ENCODE results near the gene ELOVL1.
"Not testable (repeated sequence)": the region's sequence is repeated elsewhere in the genome, so short reads cannot be mapped to it uniquely, and the experiment has no call there.

Gene ELOVL1

DNA sequence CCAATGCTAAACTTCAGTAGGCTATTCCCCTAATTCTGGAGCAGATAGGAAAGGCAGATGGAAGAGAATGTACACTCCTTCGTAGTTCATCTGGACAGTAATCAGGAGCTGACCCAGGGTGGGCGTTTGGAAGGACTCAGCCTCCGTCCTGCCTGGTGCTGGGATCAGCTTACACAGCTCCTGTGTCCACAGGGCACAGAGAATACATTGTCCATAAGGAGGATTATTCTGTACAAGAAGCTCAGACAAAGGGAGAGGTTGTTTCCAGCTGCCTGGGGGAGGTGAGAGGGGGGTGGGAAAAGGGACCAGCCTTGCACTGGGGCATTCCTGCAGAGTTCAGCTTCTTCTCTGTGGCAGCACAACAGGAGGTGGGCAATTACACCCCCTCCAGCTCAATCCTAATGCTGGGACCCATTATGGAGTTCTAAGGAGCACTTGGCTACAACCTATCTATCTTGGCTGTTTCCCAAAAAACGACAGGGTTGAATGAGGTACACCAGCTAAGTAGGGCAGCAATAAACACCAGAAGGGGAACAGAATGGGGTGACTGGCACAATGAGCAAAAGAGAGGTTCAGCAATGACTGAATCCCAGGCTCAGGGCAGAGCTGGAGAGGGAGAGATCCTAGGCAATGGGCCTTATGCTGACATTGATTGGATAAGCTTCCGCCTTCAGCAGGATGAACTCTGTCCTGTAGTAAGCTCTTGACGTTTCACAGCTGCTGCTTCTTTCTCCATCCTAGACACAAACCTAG, 14.4 kb upstream of the ELOVL1 start:
- DNase-seq (ENCODE audit: extremely low read depth in 1 of 2, low read depth in 1 of 2) = no peak

GRCh38 chr1:43381612-43382011, 13.8 kb upstream of the ELOVL1 start:
- DNase-seq (ENCODE audit: extremely low read depth in 1 of 2, low read depth in 1 of 2) = no peak

DNA sequence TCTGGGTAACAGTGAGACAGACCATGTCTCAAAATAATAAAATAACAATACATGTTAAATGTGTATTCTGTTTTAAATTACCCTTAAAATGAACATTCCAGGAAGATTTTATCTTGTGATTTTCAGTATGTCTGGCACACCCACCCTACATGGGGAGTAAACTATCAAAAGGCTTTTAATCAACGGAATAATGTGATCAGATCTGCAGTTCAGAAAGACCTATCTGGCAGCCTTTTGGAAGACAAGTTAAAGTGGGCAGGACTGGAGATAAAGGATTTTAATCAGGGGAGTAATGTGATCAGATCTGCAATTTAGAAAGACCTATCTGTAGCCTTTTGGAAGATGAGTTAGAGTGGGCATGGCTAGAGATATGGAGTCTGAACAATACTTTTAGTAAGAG, 11.7 kb upstream of the ELOVL1 start:
- DNase-seq (ENCODE audit: extremely low read depth in 1 of 2, low read depth in 1 of 2) = no peak

GRCh38 chr1:43377831-43378230, 10.0 kb upstream of the ELOVL1 start:
- DNase-seq (ENCODE audit: extremely low read depth in 1 of 2, low read depth in 1 of 2) = no peak

GRCh38 chr1:43376723-43377235, 9.0 kb upstream of the ELOVL1 start:
- DNase-seq (ENCODE audit: extremely low read depth in 1 of 2, low read depth in 1 of 2) = no peak

GRCh38 chr1:43373066-43373940, 5.5 kb upstream of the ELOVL1 start:
- DNase-seq (ENCODE audit: extremely low read depth in 1 of 2, low read depth in 1 of 2) = no peak

DNA sequence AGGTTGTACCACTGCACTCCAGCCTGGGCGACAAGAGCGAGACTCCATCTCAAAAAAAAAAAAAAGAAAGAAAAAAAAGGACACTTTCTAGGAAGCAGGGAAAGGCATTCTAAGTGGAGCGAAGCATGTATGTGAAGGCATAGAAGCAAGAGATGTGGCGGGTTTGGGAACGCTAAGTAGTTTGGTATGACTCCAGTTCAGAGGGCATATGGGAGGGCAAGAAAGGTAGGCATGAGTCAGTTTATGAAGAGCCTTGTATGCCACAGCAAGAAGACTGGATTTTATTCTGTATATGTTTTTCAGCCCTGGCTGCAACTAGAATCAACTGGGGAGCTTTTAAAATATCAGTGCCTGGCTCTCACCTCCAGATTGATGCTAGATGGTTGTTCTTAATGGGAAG, 4.4 kb upstream of the ELOVL1 start:
- DNase-seq (ENCODE audit: extremely low read depth in 1 of 2, low read depth in 1 of 2) = no peak

DNA sequence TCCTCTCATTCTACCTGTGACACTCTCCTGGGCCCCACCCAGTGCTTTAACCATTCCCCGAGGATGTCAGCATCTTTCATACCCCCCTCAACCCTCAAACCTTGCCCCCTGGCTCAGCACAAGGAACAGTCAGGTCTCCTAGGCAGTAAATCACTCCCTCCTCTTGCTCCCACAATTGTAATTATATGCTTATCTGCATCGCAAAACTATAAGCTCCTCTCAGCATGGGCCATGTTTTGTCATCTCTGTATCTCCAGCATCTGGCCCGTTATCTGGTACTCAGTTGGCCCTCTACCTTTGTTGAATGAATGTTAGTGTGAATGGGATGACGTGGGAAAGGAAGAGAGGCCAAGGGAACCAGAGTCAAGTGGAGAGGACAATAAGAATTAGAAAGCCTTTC, 2.8 kb upstream of the ELOVL1 start:
- no peak for DNase-seq (ENCODE audit: extremely low read depth in 1 of 2, low read depth in 1 of 2)

- not testable (repeated sequence) for DNase-seq (ENCODE audit: extremely low read depth in 1 of 2, low read depth in 1 of 2)
These were observed 2.0 kb upstream of the ELOVL1 start for GRCh38 chr1:43369779-43370178.

DNA sequence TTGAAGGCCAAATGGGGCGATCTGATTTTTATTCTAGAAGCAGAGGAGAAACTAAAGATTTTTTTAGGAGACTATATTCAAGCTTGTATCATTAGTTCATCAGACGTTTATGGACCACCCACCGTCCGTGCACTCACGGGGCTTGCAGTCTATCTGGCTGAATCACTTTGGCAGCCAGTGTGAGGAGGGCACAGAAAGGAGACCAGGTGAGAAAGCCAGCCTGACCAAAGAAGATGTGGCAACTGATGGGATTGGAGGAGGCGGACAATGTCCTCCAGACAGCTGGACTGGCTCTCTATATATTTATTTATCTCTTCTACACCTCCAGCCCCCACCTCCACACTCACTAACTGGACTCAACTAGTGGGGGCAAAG, 822 bp upstream of the ELOVL1 start:
- no peak for DNase-seq (ENCODE audit: extremely low read depth in 1 of 2, low read depth in 1 of 2)

- no peak for DNase-seq (ENCODE audit: extremely low read depth in 1 of 2, low read depth in 1 of 2)
These were observed 546 bp downstream of the ELOVL1 start for GRCh38 chr1:43367026-43367903.

- DNase-seq (ENCODE audit: extremely low read depth in 1 of 2, low read depth in 1 of 2) = no peak
These were observed 1.2 kb downstream of the ELOVL1 start for GRCh38 chr1:43366601-43367025.

GRCh38 chr1:43366179-43366578, 1.6 kb downstream of the ELOVL1 start:
- DNase-seq (ENCODE audit: extremely low read depth in 1 of 2, low read depth in 1 of 2) = no peak

DNA sequence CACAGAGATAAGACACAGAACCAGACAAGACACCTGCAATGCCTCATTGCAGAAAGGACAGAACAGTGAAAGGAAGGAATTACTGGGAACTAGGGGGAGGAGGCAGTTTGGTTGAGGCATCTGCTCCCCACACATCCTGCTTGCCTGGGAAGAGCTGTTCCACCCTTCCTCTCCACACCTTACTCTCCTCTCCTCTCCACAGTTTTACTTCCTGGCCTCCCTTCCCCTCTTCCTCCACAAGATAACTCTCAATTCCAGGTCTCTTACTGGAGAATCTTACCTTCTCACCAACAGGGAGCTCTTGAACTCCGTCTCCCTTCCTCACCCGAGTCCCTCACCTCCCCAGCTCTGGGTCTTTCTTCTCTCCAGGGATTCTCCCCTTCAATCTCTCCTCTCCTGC, 2.1 kb downstream of the ELOVL1 start:
- no peak for DNase-seq (ENCODE audit: extremely low read depth in 1 of 2, low read depth in 1 of 2)

GRCh38 chr1:43363935-43364525, 3.8 kb downstream of the ELOVL1 start:
- no peak for DNase-seq (ENCODE audit: extremely low read depth in 1 of 2, low read depth in 1 of 2)

- DNase-seq (ENCODE audit: extremely low read depth in 1 of 2, low read depth in 1 of 2) = no peak
These were observed 4.4 kb downstream of the ELOVL1 start for GRCh38 chr1:43363283-43363934.

DNA sequence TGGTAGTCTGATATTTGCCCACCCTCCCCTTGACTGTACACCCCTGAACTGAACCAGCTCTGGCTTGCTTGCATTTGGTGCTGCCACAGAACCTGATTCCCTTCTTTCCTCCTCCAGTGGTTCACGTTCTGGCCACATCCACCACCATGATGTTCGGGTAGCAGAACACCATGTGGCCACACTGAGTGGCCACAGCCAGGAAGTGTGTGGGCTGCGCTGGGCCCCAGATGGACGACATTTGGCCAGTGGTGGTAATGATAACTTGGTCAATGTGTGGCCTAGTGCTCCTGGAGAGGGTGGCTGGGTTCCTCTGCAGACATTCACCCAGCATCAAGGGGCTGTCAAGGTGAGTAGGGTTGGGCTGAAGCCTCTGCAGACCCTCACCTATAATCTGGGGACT, 7.2 kb downstream of the ELOVL1 start:
- no peak for DNase-seq (ENCODE audit: extremely low read depth in 1 of 2, low read depth in 1 of 2)

GRCh38 chr1:43359696-43360095, 8.1 kb downstream of the ELOVL1 start:
- DNase-seq (ENCODE audit: extremely low read depth in 1 of 2, low read depth in 1 of 2) = no peak

- peak; percentile 89 to 95 for DNase-seq (ENCODE audit: extremely low read depth in 1 of 2, low read depth in 1 of 2)
These were observed 8.8 kb downstream of the ELOVL1 start, which contains the start of gene CDC20 for GRCh38 chr1:43358746-43359693. TSS of gene CDC20 (plus strand) at chr1:43358981. CDS start at chr1:43359216, 235 bp downstream.

Measured in activated CD8-positive, alpha-beta memory T cell treated with anti-CD3 and anti-CD28 coated beads for 1 hour (primary cell).